GM12875 (cell line): Measurements from ENCODE around the gene LHFPL6.

Source experiments
- H3K4me3 ChIP-seq: one replicate; pipeline ENCODE4 v1.5.1; 2011; ENCODE audit warnings: low read depth, low read length, control low read depth
- TF ChIP-seq, protein P1 (sequence below): IDR thresholded peaks from 2 replicates; pipeline ENCODE4 v1.5.1; 2011; ENCODE audit warnings: low read depth, mild to moderate bottlenecking, control low read depth, inconsistent platforms, low read length, moderate library complexity, borderline replicate concordance; ENCODE audit not compliant: insufficient read depth

LHFPL6 gene

DNA sequence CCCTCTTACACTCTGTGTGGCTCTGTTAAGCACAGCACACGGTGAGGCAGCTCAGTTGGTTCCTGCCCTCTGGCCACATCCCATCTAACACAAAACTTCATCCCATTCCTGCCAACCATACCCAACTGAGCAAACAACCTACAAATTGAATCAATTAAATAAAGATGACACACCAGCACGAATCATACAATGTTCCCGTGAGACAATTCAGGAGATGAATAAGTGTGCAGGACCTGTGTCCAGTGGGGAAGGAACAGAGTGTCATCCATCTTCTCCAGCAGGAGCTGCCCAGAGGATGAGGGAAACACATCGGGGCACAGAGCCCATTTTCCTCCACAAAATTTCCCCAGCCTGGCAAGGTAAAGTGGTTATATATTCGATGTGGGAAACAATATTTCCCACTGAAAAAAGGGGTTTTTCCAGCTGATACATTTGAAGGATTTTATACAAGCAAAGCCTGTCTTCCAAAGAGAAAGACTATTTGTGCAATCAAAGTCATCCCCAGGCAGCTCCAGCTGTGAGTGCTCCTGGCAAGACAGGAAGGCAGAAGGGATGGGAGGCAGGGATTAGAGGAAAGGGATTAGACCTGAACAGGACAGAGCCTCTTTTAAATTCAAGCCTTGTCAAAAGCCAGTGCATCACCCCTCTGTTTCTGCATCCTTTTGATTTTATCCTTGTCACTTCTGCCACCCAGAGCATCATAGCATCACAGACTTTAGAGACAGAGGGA, 240.2 kb downstream of the LHFPL6 start:
- no peak overlapping the region for H3K4me3 ChIP-seq
- TF ChIP-seq, protein P1, sequence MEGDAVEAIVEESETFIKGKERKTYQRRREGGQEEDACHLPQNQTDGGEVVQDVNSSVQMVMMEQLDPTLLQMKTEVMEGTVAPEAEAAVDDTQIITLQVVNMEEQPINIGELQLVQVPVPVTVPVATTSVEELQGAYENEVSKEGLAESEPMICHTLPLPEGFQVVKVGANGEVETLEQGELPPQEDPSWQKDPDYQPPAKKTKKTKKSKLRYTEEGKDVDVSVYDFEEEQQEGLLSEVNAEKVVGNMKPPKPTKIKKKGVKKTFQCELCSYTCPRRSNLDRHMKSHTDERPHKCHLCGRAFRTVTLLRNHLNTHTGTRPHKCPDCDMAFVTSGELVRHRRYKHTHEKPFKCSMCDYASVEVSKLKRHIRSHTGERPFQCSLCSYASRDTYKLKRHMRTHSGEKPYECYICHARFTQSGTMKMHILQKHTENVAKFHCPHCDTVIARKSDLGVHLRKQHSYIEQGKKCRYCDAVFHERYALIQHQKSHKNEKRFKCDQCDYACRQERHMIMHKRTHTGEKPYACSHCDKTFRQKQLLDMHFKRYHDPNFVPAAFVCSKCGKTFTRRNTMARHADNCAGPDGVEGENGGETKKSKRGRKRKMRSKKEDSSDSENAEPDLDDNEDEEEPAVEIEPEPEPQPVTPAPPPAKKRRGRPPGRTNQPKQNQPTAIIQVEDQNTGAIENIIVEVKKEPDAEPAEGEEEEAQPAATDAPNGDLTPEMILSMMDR = no peak

DNA sequence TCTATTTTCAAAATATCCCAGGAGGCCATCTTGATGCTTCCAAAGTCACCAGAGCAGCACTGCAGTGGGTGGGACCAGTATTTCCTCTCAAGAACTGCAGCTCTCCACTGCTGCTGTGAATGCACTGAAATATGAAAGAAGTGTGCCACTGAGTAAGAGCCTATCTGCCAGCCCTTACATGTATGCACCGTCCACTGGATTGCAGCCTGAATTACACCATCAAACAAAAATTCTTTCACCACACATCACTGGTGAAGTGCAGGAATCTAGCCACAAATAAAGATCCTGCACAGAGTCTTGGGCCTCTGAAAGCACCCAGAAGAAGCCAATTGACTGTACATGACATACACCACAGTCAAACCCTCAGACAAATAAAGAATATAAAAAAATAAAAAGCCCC, 249.0 kb downstream of the LHFPL6 start:
- no peak overlapping the region for H3K4me3 ChIP-seq
- TF ChIP-seq, protein P1 = no peak

DNA sequence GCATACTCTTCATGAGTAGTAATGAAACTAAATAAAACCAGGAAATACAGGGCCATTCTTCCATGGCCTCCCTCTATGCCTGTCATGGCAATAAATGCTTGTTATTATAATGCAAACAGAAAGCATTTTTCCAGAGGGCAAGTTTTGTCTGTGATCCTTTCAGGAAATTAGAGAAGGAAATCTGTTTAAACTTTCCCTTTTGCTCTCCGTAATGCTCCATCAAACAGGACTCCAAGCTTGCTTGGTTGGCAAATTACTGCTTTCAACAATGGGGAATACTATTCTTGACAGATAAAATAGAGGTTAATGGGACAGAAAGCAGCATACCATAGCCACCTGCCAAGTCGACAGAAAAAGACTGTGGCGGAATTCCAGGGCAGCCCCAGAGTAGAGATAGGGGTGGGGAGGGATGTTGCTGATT, 252.5 kb downstream of the LHFPL6 start:
- TF ChIP-seq, protein P1 = no peak
- H3K4me3 ChIP-seq = no peak overlapping the region

DNA sequence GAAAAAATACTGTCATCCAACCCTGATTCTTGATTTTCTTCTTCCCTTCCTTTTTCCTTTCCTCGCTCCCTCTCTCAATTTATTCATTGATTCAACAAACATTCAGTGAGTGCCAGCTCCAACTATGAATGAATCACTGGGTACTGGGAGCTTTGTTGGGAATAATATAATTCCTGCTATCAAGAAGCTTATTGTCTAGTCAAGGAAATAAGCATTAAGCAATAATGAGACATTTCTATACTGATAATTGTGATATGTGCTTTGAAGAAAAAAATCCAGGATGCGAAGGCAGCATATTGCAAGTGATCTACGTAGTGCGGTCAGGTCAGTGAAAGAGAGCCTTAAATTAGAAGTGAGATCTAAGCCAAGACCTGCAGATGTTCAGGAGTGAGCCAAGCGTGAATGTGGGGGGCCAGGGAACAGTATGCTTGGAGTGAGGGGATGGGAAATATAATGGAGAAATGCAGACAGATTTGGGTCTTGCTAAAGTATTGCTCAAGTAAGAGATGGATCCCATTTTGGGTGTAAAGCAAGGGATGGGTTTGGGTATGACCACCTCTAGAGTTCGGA, 253.5 kb downstream of the LHFPL6 start:
- TF ChIP-seq, protein P1 = no peak

DNA sequence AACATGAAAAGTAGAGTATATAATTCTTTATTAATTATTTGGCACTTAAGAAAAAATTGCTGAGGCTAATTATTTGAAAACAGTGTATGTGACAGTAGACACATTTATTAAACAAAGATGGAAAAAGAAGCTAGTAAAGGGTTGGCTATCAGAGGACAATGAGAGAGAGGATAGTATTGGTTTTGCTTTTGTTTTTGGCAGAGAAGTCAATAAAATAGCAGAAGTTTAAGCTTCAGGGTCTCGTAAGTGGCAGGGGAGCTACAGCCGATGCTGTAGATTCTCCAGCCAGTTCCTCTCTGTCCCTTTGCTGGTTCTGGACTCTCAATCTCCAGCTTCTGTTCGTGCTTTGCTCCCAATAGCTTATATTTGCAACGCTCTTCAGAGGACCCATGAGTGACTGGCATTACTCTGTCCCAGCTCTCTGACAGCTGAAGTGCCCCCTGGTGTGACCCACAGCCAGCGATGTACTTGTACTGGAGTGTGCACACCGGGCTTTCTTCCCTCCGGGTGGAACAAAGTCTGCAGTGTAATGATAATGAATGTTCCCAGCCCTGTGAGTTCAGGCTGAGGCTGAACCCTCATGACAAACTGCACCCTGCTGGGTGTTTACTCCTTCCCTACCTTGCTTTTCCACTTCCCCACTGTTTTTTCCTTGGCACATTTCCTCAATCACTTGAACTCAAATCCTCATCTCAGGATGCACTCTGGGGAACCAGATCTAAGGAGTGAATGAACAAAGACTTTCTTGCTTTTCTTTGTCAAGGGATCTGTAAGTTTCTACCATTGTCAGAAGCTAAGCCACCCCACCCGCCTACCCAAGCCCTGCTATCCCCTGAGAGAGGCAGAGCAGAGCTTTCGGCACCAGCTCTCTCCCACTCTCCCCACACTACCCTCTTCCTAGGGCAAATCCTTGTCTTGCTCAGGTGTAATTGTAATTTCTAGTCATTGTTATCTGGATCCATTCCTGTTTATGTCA, 254.8 kb downstream of the LHFPL6 start:
- TF ChIP-seq, protein P1 = no peak
- no peak overlapping the region for H3K4me3 ChIP-seq

More for the DNA sequence above, 253.5 kb downstream of the LHFPL6 start:
- H3K4me3 ChIP-seq = no peak overlapping the region

DNA sequence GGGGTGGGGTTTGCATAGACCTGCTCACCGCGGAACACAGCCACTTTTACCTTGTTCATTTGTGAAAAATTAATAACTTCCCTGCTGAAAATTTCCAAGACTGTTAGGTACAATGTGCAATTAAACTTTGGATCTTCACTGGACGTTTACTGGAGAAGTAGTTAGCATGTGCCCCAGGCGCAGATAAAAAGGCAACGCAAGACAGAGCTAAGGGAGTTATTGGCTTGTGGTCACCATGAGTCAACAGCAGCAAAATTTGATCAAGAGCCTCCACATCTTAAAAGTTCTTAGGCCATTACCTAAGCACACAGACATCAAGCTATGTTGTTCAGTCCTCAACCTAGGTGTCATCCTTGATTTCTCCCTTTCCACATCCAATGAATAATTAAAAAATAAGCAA, 257.0 kb downstream of the LHFPL6 start:
- no peak overlapping the region for H3K4me3 ChIP-seq
- TF ChIP-seq, protein P1 = no peak
